ENCODE data around the gene DENND4A.
"Not testable (repeated sequence)": the region's sequence is repeated elsewhere in the genome, so short reads cannot be mapped to it uniquely, and the experiment has no call there.

Gene DENND4A

GRCh38 chr15:65818927-65819562 is 27.0 kb upstream of the DENND4A start:
- no peak for DNase-seq (ENCODE audit: low read depth in 2 of 2)

- no peak for DNase-seq (ENCODE audit: low read depth in 2 of 2)
Measured at GRCh38 chr15:65816441-65816840, 24.3 kb upstream of the DENND4A start.

GRCh38 chr15:65816008-65816407 is 23.9 kb upstream of the DENND4A start:
- not testable (repeated sequence) for DNase-seq (ENCODE audit: low read depth in 2 of 2)

- DNase-seq (ENCODE audit: low read depth in 2 of 2) = not testable (repeated sequence)
Measured at GRCh38 chr15:65814271-65814670, 22.2 kb upstream of the DENND4A start.

- DNase-seq (ENCODE audit: low read depth in 2 of 2) = no peak
Measured at GRCh38 chr15:65812916-65813315, 20.8 kb upstream of the DENND4A start.

GRCh38 chr15:65812467-65812866 is 20.4 kb upstream of the DENND4A start:
- DNase-seq (ENCODE audit: low read depth in 2 of 2) = no peak

- DNase-seq (ENCODE audit: low read depth in 2 of 2) = no peak
Measured at GRCh38 chr15:65811835-65812234, 19.7 kb upstream of the DENND4A start.

GRCh38 chr15:65811011-65811733 is 19.1 kb upstream of the DENND4A start:
- DNase-seq (ENCODE audit: low read depth in 2 of 2) = not testable (repeated sequence)

- DNase-seq (ENCODE audit: low read depth in 2 of 2) = no peak
Measured at GRCh38 chr15:65806397-65806796, 14.3 kb upstream of the DENND4A start.

GRCh38 chr15:65805019-65805745 is 13.1 kb upstream of the DENND4A start:
- DNase-seq (ENCODE audit: low read depth in 2 of 2) = no peak

- no peak for DNase-seq (ENCODE audit: low read depth in 2 of 2)
Measured at GRCh38 chr15:65804252-65804931, 12.3 kb upstream of the DENND4A start.

GRCh38 chr15:65801229-65801805 is 9.2 kb upstream of the DENND4A start:
- DNase-seq (ENCODE audit: low read depth in 2 of 2) = no peak

- DNase-seq (ENCODE audit: low read depth in 2 of 2) = no peak
Measured at GRCh38 chr15:65796610-65797078, 4.6 kb upstream of the DENND4A start.

GRCh38 chr15:65795663-65796216 is 3.6 kb upstream of the DENND4A start:
- DNase-seq (ENCODE audit: low read depth in 2 of 2) = no peak

- DNase-seq (ENCODE audit: low read depth in 2 of 2) = no peak
Measured at GRCh38 chr15:65793818-65794104, 1.7 kb upstream of the DENND4A start.

GRCh38 chr15:65792988-65793817 is 1.1 kb upstream of the DENND4A start:
- DNase-seq (ENCODE audit: low read depth in 2 of 2) = no peak

- DNase-seq (ENCODE audit: low read depth in 2 of 2) = peak; percentile 17 to 38
Measured at GRCh38 chr15:65791335-65792137, 557 bp downstream of the DENND4A start.

GRCh38 chr15:65790694-65791334 is 1.3 kb downstream of the DENND4A start:
- no peak for DNase-seq (ENCODE audit: low read depth in 2 of 2)

GRCh38 chr15:65789759-65790425 is 2.2 kb downstream of the DENND4A start:
- DNase-seq (ENCODE audit: low read depth in 2 of 2) = no peak
